PC-3 (cell line): ENCODE results near the gene ADAMTSL5. TPM values are rescaled to one million over a fixed set of nuclear protein-coding genes. Genes with fewer than 3 reads are reported as not detected.
"Not testable (repeated sequence)": the region's sequence is repeated elsewhere in the genome, so short reads cannot be mapped to it uniquely, and the experiment has no call there.

ENCODE experiments used
- ATAC-seq: fragments of 200-7000 bp; cut with Tn5 transposase; 2 replicates; pipeline ENCODE4 v1.9.1; 2020; ENCODE audit warnings: mild to moderate bottlenecking, moderate library complexity
- BruUV-seq: library from RNA; stranded (reverse); fragments of 400-500 nt; replicated peaks from 2 replicates; lab custom pipeline; 2021; lab: Mats Ljungman, UMichigan
- CTCF ChIA-PET: fragments of 300-600 bp; sonication (Branson Sonifier 250); formaldehyde crosslinking; loops from one replicate; lab custom pipeline; 2022; ENCODE audit warnings: antibody characterized with exemption; lab: Charles Lee
- POLR2A ChIA-PET: fragments of 300-600 bp; sonication (Branson Sonifier 250); formaldehyde crosslinking; loops from one replicate; lab custom pipeline; 2022; ENCODE audit warnings: antibody characterized with exemption; ENCODE audit not compliant: unreplicated experiment; lab: Charles Lee
- DNase-seq: peaks from one replicate; pipeline ENCODE4 v3.0.0-alpha.2; 2015
- H2AFZ ChIP-seq: fragments of 300-600 bp; sonication (generic); 2 replicates; pipeline ENCODE4 v1.6.0; 2016; ENCODE audit warnings: antibody characterized with exemption, low read length
- H3F3A ChIP-seq: fragments of 300-600 bp; sonication (generic); one replicate; pipeline ENCODE4 v1.6.0; 2017; ENCODE audit warnings: antibody characterized with exemption, low read length, control low read depth, mild to moderate bottlenecking; ENCODE audit not compliant: unreplicated experiment
- H3K27ac ChIP-seq: fragments of 300-600 bp; sonication (generic); 2 replicates; pipeline ENCODE4 v1.5.1; 2016; ENCODE audit warnings: mild to moderate bottlenecking, low read length
- H3K27me3 ChIP-seq: fragments of 300-600 bp; sonication (generic); 2 replicates; pipeline ENCODE4 v1.6.1; 2016; ENCODE audit warnings: low read length, mixed read lengths
- H3K36me3 ChIP-seq: fragments of 300-600 bp; sonication (generic); 2 replicates; pipeline ENCODE4 v1.6.1; 2016; ENCODE audit warnings: low read depth, mixed run types, low read length, mixed read lengths
- H3K4me1 ChIP-seq: fragments of 300-600 bp; sonication (generic); 2 replicates; pipeline ENCODE4 v1.5.1; 2016; ENCODE audit warnings: low read length; ENCODE audit not compliant: insufficient read depth
- H3K4me2 ChIP-seq: fragments of 300-600 bp; sonication (generic); 2 replicates; pipeline ENCODE4 v1.6.0; 2016; ENCODE audit warnings: low read length
- H3K4me3 ChIP-seq: fragments of 300-600 bp; sonication (generic); 2 replicates; pipeline ENCODE4 v1.5.1; 2016; ENCODE audit warnings: mild to moderate bottlenecking, low read length, mixed read lengths
- H3K79me2 ChIP-seq: fragments of 300-600 bp; sonication (generic); 2 replicates; pipeline ENCODE4 v1.6.1; 2017; ENCODE audit warnings: low read length, mixed read lengths
- H3K9ac ChIP-seq: fragments of 300-600 bp; sonication (generic); 2 replicates; pipeline ENCODE4 v1.6.0; 2016; ENCODE audit warnings: mild to moderate bottlenecking, low read length
- H3K9me2 ChIP-seq: fragments of 300-600 bp; sonication (generic); replicated peaks from 2 replicates; pipeline ENCODE4 v1.6.1; 2016; ENCODE audit warnings: mixed run types, low read length, mixed read lengths
- H3K9me3 ChIP-seq: fragments of 300-600 bp; sonication (generic); 2 replicates; pipeline ENCODE4 v1.6.1; 2016; ENCODE audit warnings: low read length, mixed read lengths
- H4K20me1 ChIP-seq: fragments of 300-600 bp; sonication (generic); 2 replicates; pipeline ENCODE4 v1.6.1; 2016; ENCODE audit warnings: low read length, mixed read lengths
- CTCF ChIP-seq: fragments of 300-600 bp; sonication (generic); conservative IDR thresholded peaks from 2 replicates; pipeline ENCODE4 v1.5.1; 2017; ENCODE audit warnings: antibody characterized with exemption, low read depth, mild to moderate bottlenecking, low read length
- EZH2 ChIP-seq: fragments of 300-600 bp; sonication (generic); IDR thresholded peaks from one replicate; pipeline ENCODE4 v1.6.1; 2017; ENCODE audit warnings: antibody characterized with exemption, mild to moderate bottlenecking, low read length; ENCODE audit not compliant: unreplicated experiment
- EZH2phosphoT487 ChIP-seq: fragments of 300-600 bp; sonication (generic); IDR thresholded peaks from 2 replicates; pipeline ENCODE4 v1.6.1; 2018; ENCODE audit warnings: mild to moderate bottlenecking, antibody characterized with exemption, low read length, borderline replicate concordance
- intact Hi-C: fragments of 100-400 bp; cut with micrococcal nuclease; formaldehyde crosslinking; loops from 2 replicates; pipeline ENCODE4 v1.9.0; 2023
- total RNA-seq: library from RNA; depleted of rRNA; stranded (reverse); fragments of >200 nt; gene quantifications from 2 replicates; pipeline ENCODE4 v1.2.3, GENCODE V29; 2014

The ADAMTSL5 gene
- total RNA-seq, 1 experiment from 2014 or later, result 5.0 TPM

DNA sequence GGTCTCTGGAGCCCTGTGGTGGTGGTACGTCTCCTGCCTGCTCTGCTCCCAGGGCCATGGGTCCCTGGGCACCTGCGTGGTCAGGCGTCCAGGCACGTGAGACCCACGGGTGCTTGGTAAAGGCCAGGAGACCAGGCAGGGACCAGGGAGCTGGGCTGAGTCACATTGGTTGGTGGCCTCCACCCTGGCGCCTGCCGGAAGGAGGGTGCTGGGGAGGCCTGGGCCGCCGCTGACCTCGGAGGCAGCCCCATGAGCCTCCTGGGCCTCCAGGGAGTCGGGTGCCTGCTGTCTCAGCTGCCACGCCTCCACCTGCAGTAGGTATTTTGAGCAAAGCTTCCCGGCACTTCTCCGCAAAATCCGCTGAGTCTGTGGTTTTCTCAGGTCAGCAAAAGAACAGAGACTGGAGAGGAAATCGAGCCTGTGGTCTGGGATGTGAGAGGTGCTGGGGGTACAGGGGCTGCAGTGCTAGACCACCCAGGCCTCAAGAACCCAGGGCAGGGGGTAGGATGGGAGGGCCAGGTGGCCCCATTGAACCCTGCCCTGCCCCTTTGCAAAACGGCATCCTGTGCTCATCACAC, 7.5 kb upstream of the ADAMTSL5 start:
- DNase-seq (no peak), ATAC-seq (no peak)
- H4K20me1 ChIP-seq, result no peaks in the 10 kb centered on the region
- H2AFZ ChIP-seq, result no peak overlapping the region
- no peaks in the 10 kb centered on the region for H3K79me2 ChIP-seq
- H3F3A ChIP-seq, result no peaks in the 10 kb centered on the region
- H3K36me3 ChIP-seq, result no peaks in the 10 kb centered on the region
- ChIA-PET CTCF (no interaction called here), POLR2A (no interaction called here)
- no peaks in the 10 kb centered on the region for H3K4me1 ChIP-seq
- TF ChIP-seq EZH2 (no peak), CTCF (no peak), EZH2phosphoT487 (no peak)
- H3K27me3 ChIP-seq, result no peaks in the 10 kb centered on the region
- no peak overlapping the region for H3K27ac ChIP-seq
- BruUV-seq, result no TSS peak
- no peaks in the 10 kb centered on the region for H3K9me2 ChIP-seq
- H3K9ac ChIP-seq, result no peak overlapping the region
- intact Hi-C loops, result no loop called here
- no peaks in the 10 kb centered on the region for H3K9me3 ChIP-seq
- H3K4me2 ChIP-seq, result no peak overlapping the region
- H3K4me3 ChIP-seq, result no peak overlapping the region

- intact Hi-C loops, H3F3A ChIP-seq, H3K4me2 ChIP-seq, H3K9me2 ChIP-seq, DNase-seq, ATAC-seq, H3K27me3 ChIP-seq, H2AFZ ChIP-seq, CTCF ChIA-PET, POLR2A ChIA-PET, H3K36me3 ChIP-seq, H3K27ac ChIP-seq, H3K9ac ChIP-seq, H3K4me1 ChIP-seq, BruUV-seq, H3K4me3 ChIP-seq, H3K9me3 ChIP-seq, H3K79me2 ChIP-seq, H4K20me1 ChIP-seq: not testable (repeated sequence)
Observed at GRCh38 chr19:1519802-1520201, 7.0 kb upstream of the ADAMTSL5 start.

- no peaks in the 10 kb centered on the region for H3K4me1 ChIP-seq
- no peak overlapping the region for H3K4me2 ChIP-seq
- H2AFZ ChIP-seq, result no peak overlapping the region
- no peaks in the 10 kb centered on the region for H3K36me3 ChIP-seq
- intact Hi-C loops, result no loop called here
- no peak for TF ChIP-seq EZH2phosphoT487
- no peaks in the 10 kb centered on the region for H3K27me3 ChIP-seq
- H3K79me2 ChIP-seq, result no peaks in the 10 kb centered on the region
- no peak overlapping the region for H3K4me3 ChIP-seq
- H3K27ac ChIP-seq, result no peak overlapping the region
- no peak overlapping the region for H3K9ac ChIP-seq
- ChIA-PET POLR2A (no interaction called here), CTCF (no interaction called here)
- no peak for DNase-seq
- no peaks in the 10 kb centered on the region for H3K9me2 ChIP-seq
- H3K9me3 ChIP-seq, result no peaks in the 10 kb centered on the region
- ATAC-seq, result no peak
- no peaks in the 10 kb centered on the region for H3F3A ChIP-seq
- no peaks in the 10 kb centered on the region for H4K20me1 ChIP-seq
- no TSS peak for BruUV-seq
Observed at GRCh38 chr19:1518471-1518870, 5.7 kb upstream of the ADAMTSL5 start.

GRCh38 chr19:1516395-1516753, 3.6 kb upstream of the ADAMTSL5 start:
- H3K4me3 ChIP-seq, result no peak overlapping the region
- intact Hi-C loops, result no loop called here
- H3K27me3 ChIP-seq, result no peaks in the 10 kb centered on the region
- H3K79me2 ChIP-seq, result peaks cover 3% of the 10 kb centered on the region; the same call in 1 of the 2 replicates
- H2AFZ ChIP-seq, result no peak overlapping the region
- no peak overlapping the region for H3K27ac ChIP-seq
- TF ChIP-seq CTCF, result no peak
- TF ChIP-seq EZH2phosphoT487, result no peak
- TF ChIP-seq EZH2, result no peak
- POLR2A ChIA-PET, result no interaction called here
- DNase-seq (no peak), ATAC-seq (no peak)
- CTCF ChIA-PET, result interaction anchor here (0.6 kb wide), 1 partner anchor 58 kb away, joined by 3 read pairs; no protein-coding TSS in a partner anchor
- H3F3A ChIP-seq, result no peaks in the 10 kb centered on the region
- no peak overlapping the region for H3K4me2 ChIP-seq
- BruUV-seq, result no TSS peak
- H4K20me1 ChIP-seq, result no peaks in the 10 kb centered on the region
- no peak overlapping the region for H3K9ac ChIP-seq
- H3K36me3 ChIP-seq, result no peaks in the 10 kb centered on the region
- no peaks in the 10 kb centered on the region for H3K9me3 ChIP-seq
- H3K9me2 ChIP-seq, result no peaks in the 10 kb centered on the region
- H3K4me1 ChIP-seq, result 0 out of 2 replicates have a peak, but pooled peaks cover 3% of the 10 kb centered on the region
